B cell (primary cell): Measurements from ENCODE around the gene USF1.

Experiments used
- CTCF ChIP-seq: fragments of 200-600 bp; IDR thresholded peaks from one replicate; pipeline ENCODE4 v1.8.0; 2022; ENCODE audit warnings: antibody characterized with exemption, mild to moderate bottlenecking
- EZH2 ChIP-seq: IDR thresholded peaks from 2 replicates; pipeline ENCODE4 v1.6.1; 2012; ENCODE audit warnings: borderline replicate concordance, low read depth, mild to moderate bottlenecking, moderate library complexity, low read length; ENCODE audit not compliant: insufficient read depth, poor library complexity, severe bottlenecking

- TF ChIP-seq CTCF (no peak), EZH2 (no peak)
These were observed 45.3 kb upstream of the USF1 start for GRCh38 chr1:161091093-161091492.
